Measurements from ENCODE around the gene ARL14.

DNA sequence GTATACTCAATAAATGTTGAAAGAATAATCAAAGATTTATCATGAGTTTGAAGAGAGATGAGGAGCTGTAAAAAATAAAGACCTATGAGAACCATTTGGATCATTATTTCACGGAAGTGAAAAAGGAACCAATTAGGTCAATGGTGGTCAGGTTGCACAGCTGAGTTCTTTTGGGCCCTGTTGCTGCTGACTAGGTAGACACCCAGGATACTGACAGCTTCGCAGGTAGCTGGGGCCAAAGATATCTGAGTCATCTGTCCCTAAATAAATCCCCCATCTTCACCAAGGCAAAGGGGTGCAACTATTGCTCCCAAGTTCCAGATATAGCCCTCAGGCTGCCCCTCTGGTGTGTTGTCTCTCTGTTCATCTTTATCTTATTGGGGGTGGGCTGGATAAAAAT lies 5.0 kb upstream of the ARL14 start:
- TF ChIP-seq POLR2A (IDR thresholded peaks at IDR 0.05; ENCODE audit: low read length), result no peak
- no peak for TF ChIP-seq GATA1 (IDR thresholded peaks at IDR 0.05; ENCODE audit: low read depth, low read length)

All from erythroblast (primary cell).